ENCODE data around the gene PLTP. TPM values are rescaled to one million over a fixed set of nuclear protein-coding genes. Genes with fewer than 3 reads are reported as not detected.

PLTP gene
- total and polyA plus RNA-seq, 2 of the 13 experiments (the other 11 are each of a cell fraction or from before 2014, with no cell fraction given) = 16.9 to 28.6 TPM

GRCh38 chr20:45890985-45891983 lies 20.7 kb downstream of the PLTP start, which contains the start of the genes CTSA and NEURL2 (continued):
- TF ChIP-seq TERF1 (CRISPR knock-in tag; IDR thresholded peaks at IDR 0.05) = peak; percentile 75
- TF ChIP-seq ZNF224 (CRISPR knock-in tag; IDR thresholded peaks at IDR 0.05) = peak; percentile 88
- TF ChIP-seq FOSL1 (CRISPR knock-in tag; IDR thresholded peaks at IDR 0.05; ENCODE audit: borderline replicate concordance) = peak; percentile 23
- TF ChIP-seq ZNF256 (CRISPR knock-in tag; conservative IDR thresholded peaks at IDR 0.05) = peak; percentile 96
- TF ChIP-seq TBX3 (IDR thresholded peaks at IDR 0.05; ENCODE audit: borderline replicate concordance) = peak; percentile 88
- peak; percentile 92; the same call in 1 of the 2 replicates for TF ChIP-seq KAT7 (CRISPR knock-in tag; IDR thresholded peaks at IDR 0.05; ENCODE audit: borderline replicate concordance)
- TF ChIP-seq ZNF468 (CRISPR knock-in tag; IDR thresholded peaks at IDR 0.05) = peak; percentile 92
- TF ChIP-seq TBL1XR1 (IDR thresholded peaks at IDR 0.05; ENCODE audit: borderline replicate concordance, low read length, partially characterized antibody) = peak; percentile 98
- TF ChIP-seq ZSCAN30 (CRISPR knock-in tag; IDR thresholded peaks at IDR 0.05) = peak; percentile 99
- peak; percentile 96; the same call in 1 of the 2 replicates for TF ChIP-seq ZNF672 (CRISPR knock-in tag; IDR thresholded peaks at IDR 0.05)
- peak; percentile 94 for TF ChIP-seq ZIK1 (CRISPR knock-in tag; IDR thresholded peaks at IDR 0.05; ENCODE audit: borderline replicate concordance, low read depth)
- TF ChIP-seq MAFG (CRISPR knock-in tag; IDR thresholded peaks at IDR 0.05) = no peak
- peak; percentile 92 for TF ChIP-seq ZNF570 (CRISPR knock-in tag; IDR thresholded peaks at IDR 0.05; ENCODE audit: borderline replicate concordance)
- peak; percentile 100 for TF ChIP-seq TFE3 (CRISPR knock-in tag; IDR thresholded peaks at IDR 0.05)
- peak; percentile 80 for TF ChIP-seq ZNF263 (CRISPR knock-in tag; IDR thresholded peaks at IDR 0.05)
- peak; percentile 96; the same call in 1 of the 2 replicates for TF ChIP-seq ZNF251 (CRISPR knock-in tag; IDR thresholded peaks at IDR 0.05)
- TF ChIP-seq ZNF512 (CRISPR knock-in tag; IDR thresholded peaks at IDR 0.05) = no peak
- TF ChIP-seq ZBED4 (CRISPR knock-in tag; IDR thresholded peaks at IDR 0.05; ENCODE audit: borderline replicate concordance) = peak; percentile 95
- peak; percentile 100 for TF ChIP-seq RXRA (CRISPR knock-in tag; IDR thresholded peaks at IDR 0.05)
- peak; percentile 100 for TF ChIP-seq RXRB (CRISPR knock-in tag; IDR thresholded peaks at IDR 0.05; ENCODE audit: borderline replicate concordance)
- TF ChIP-seq SIX1 (CRISPR knock-in tag; IDR thresholded peaks at IDR 0.05; ENCODE audit: borderline replicate concordance) = peak; percentile 87; the same call in 1 of the 2 replicates

Data from HepG2 (cell line).